ENCODE measurements around the gene LTBP2. TPM values are rescaled to one million over a fixed set of nuclear protein-coding genes. Genes with fewer than 3 reads are reported as not detected.

The LTBP2 gene
- total RNA-seq, 4 donors from 2014 or later: 19.8 to 51.9 (median 28.8) TPM

GRCh38 chr14:74583689-74584434, 28.2 kb downstream of the LTBP2 start:
- H3K36me3 ChIP-seq: no peaks in the 10 kb centered on the region
- no peak overlapping the region for H3K4me3 ChIP-seq
- DNase-seq (no peak), ATAC-seq (no peak)
- intact Hi-C loops (cut with DNase I; ENCODE audit: low total_unique reads): no loop called here
- no peaks in the 10 kb centered on the region for H3K27me3 ChIP-seq
- in situ Hi-C loops (cut with MboI; ENCODE audit: low sequenced_read_pairs in 4 of 4): no loop called here
- no peak for TF ChIP-seq POLR2A (IDR thresholded peaks at IDR 0.05)
- TF ChIP-seq CTCF (IDR thresholded peaks at IDR 0.05 in 4 of 5, conservative IDR thresholded peaks at IDR 0.05 in 1 of 5): no peak
- H3K27ac ChIP-seq: no peak overlapping the region
- no peaks in the 10 kb centered on the region for H3K9me3 ChIP-seq
- peaks cover 12 to 17% of the 10 kb centered on the region in 2 donors for H3K4me1 ChIP-seq

GRCh38 chr14:74582910-74583581, 29.0 kb downstream of the LTBP2 start:
- no peak for TF ChIP-seq CTCF (IDR thresholded peaks at IDR 0.05 in 4 of 5, conservative IDR thresholded peaks at IDR 0.05 in 1 of 5)
- TF ChIP-seq POLR2A (IDR thresholded peaks at IDR 0.05): no peak
- ATAC-seq: peak; percentile 52 to 58
- peak in 1 of 2 donors; percentile 52 for DNase-seq
- Histone ChIP-seq H3K27me3 (no peaks in the 10 kb centered on the region), H3K9me3 (no peaks in the 10 kb centered on the region), H3K4me3 (no peak overlapping the region), H3K36me3 (no peaks in the 10 kb centered on the region), H3K27ac (peak overlapping the region in 1 of 4 donors; percentile 33), H3K4me1 (peaks cover 12 to 17% of the 10 kb centered on the region in 2 donors)
- in situ Hi-C loops (cut with MboI; ENCODE audit: low sequenced_read_pairs in 4 of 4) (no loop called here), intact Hi-C loops (cut with DNase I; ENCODE audit: low total_unique reads) (no loop called here)

- Histone ChIP-seq H3K4me3 (no peak overlapping the region), H3K27me3 (no peaks in the 10 kb centered on the region), H3K36me3 (no peaks in the 10 kb centered on the region), H3K9me3 (no peaks in the 10 kb centered on the region), H3K27ac (no peak overlapping the region), H3K4me1 (peaks cover 12 to 17% of the 10 kb centered on the region in 2 donors)
- TF ChIP-seq POLR2A (IDR thresholded peaks at IDR 0.05): no peak
- no peak for TF ChIP-seq CTCF (IDR thresholded peaks at IDR 0.05 in 4 of 5, conservative IDR thresholded peaks at IDR 0.05 in 1 of 5)
- intact Hi-C loops (cut with DNase I; ENCODE audit: low total_unique reads): no loop called here
- DNase-seq (no peak), ATAC-seq (no peak)
- in situ Hi-C loops (cut with MboI; ENCODE audit: low sequenced_read_pairs in 4 of 4): no loop called here
Observed at GRCh38 chr14:74580275-74580672, 31.8 kb downstream of the LTBP2 start.

GRCh38 chr14:74579447-74580274, 32.4 kb downstream of the LTBP2 start:
- DNase-seq: no peak
- no peak for ATAC-seq
- in situ Hi-C loops (cut with MboI; ENCODE audit: low sequenced_read_pairs in 4 of 4): no loop called here
- peaks cover 12 to 17% of the 10 kb centered on the region in 2 donors for H3K4me1 ChIP-seq
- TF ChIP-seq POLR2A (IDR thresholded peaks at IDR 0.05) (no peak), CTCF (IDR thresholded peaks at IDR 0.05 in 4 of 5, conservative IDR thresholded peaks at IDR 0.05 in 1 of 5) (no peak)
- H3K36me3 ChIP-seq: no peaks in the 10 kb centered on the region
- intact Hi-C loops (cut with DNase I; ENCODE audit: low total_unique reads): no loop called here
- no peak overlapping the region for H3K4me3 ChIP-seq
- H3K27me3 ChIP-seq: no peaks in the 10 kb centered on the region
- no peak overlapping the region for H3K27ac ChIP-seq
- no peaks in the 10 kb centered on the region for H3K9me3 ChIP-seq
